Colonic mucosa (tissue), 4 donors: ENCODE data around the gene INAFM1. TPM values are rescaled to one million over a fixed set of nuclear protein-coding genes. Genes with fewer than 3 reads are reported as not detected.

Source experiments
- DNase-seq: peaks from one replicate; pipeline ENCODE4 v3.0.0-alpha.2; 2020
- H3K27ac ChIP-seq: fragments of 200-600 bp; one replicate; pipeline ENCODE4 v1.8.0; 2021
- H3K27me3 ChIP-seq: fragments of 200-600 bp; one replicate; pipeline ENCODE4 v1.8.0; 2021
- H3K36me3 ChIP-seq: fragments of 200-600 bp; one replicate; pipeline ENCODE4 v1.8.0; 2021
- H3K4me1 ChIP-seq: fragments of 200-600 bp; one replicate; pipeline ENCODE4 v1.8.0; 2021; ENCODE audit warnings: mild to moderate bottlenecking
- H3K4me3 ChIP-seq: fragments of 200-600 bp; one replicate; pipeline ENCODE4 v1.8.0; 2021
- H3K9ac ChIP-seq, 2 donors: one replicate each; pipeline ENCODE4 v1.7.0; 2013; ENCODE audit warnings: control low read depth in 2 of 2, low read depth in 2 of 2, low read length in 2 of 2
- H3K9me3 ChIP-seq: fragments of 200-600 bp; one replicate; pipeline ENCODE4 v1.8.0; 2021
- CTCF ChIP-seq: fragments of 200-600 bp; IDR thresholded peaks from one replicate; pipeline ENCODE4 v1.8.0; 2022; ENCODE audit warnings: antibody characterized with exemption, mild to moderate bottlenecking
- intact Hi-C: fragments of 100-400 bp; cut with DNase I; formaldehyde crosslinking; loops from one replicate; pipeline ENCODE4 v1.14.1; 2022
- total RNA-seq, 2 donors: library from RNA; stranded (reverse); fragmentation: NEBNext Ultra II Directional in 1 of 2; extraction: Animal tissue kit (Norgen Biotek cat#: 25700) in 1 of 2; gene quantifications; one replicate each; pipeline ENCODE4 v1.2.1, GENCODE V29; 2021
- donor health status: healthy.
- donor health status: DM: no; HTN: no; CAD: no.
- donor health status: DM: no; HTN: no; CAD: no.

Gene INAFM1
- total RNA-seq, 2 donors from 2014 or later: 12.8 to 19.6 TPM

- Histone ChIP-seq H3K4me3 (no peak overlapping the region), H3K36me3 (no peaks in the 10 kb centered on the region), H3K9me3 (no peaks in the 10 kb centered on the region), H3K9ac (no peak overlapping the region), H3K4me1 (no peaks in the 10 kb centered on the region), H3K27me3 (no peaks in the 10 kb centered on the region), H3K27ac (no peak overlapping the region)
- DNase-seq: no peak
- TF ChIP-seq CTCF: no peak
- intact Hi-C loops: no loop called here
Measured at GRCh38 chr19:47303966-47304365, 29.3 kb downstream of the INAFM1 start.

- Histone ChIP-seq H3K4me3 (no peak overlapping the region), H3K9ac (no peak overlapping the region), H3K27me3 (no peaks in the 10 kb centered on the region), H3K27ac (no peak overlapping the region), H3K4me1 (no peaks in the 10 kb centered on the region), H3K36me3 (no peaks in the 10 kb centered on the region), H3K9me3 (no peaks in the 10 kb centered on the region)
- intact Hi-C loops: no loop called here
- TF ChIP-seq CTCF: peak; percentile 95
- peak; percentile 75 for DNase-seq
Measured at GRCh38 chr19:47305309-47305751, 30.6 kb downstream of the INAFM1 start.

DNA sequence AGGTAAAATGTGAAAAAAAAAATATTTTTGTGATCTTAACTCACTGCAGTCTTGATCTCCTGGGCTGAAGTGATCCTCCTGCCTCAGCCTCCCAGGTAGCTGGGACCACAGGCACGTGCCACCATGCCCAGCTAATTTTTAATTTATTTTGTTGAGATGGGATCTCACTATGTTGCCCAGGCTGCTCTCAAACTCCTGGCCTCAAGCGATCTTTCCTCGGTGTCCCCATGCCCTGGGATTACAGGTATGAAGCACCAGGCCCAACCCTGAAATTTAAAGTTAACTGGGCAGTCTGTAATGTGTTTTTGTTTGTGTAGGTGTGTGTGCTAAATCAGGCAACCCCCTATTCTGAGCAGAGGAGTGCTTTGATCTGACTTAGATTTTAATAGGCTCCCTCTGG is 31.6 kb downstream of the INAFM1 start:
- intact Hi-C loops: no loop called here

GRCh38 chr19:47309038-47309437 is 34.4 kb downstream of the INAFM1 start:
- TF ChIP-seq CTCF: no peak
- no peaks in the 10 kb centered on the region for H3K9me3 ChIP-seq
- intact Hi-C loops: no loop called here
- H3K4me3 ChIP-seq: no peak overlapping the region
- no peaks in the 10 kb centered on the region for H3K4me1 ChIP-seq
- no peak for DNase-seq
- no peak overlapping the region for H3K27ac ChIP-seq
- H3K9ac ChIP-seq: no peak overlapping the region
- H3K36me3 ChIP-seq: no peaks in the 10 kb centered on the region
- H3K27me3 ChIP-seq: no peaks in the 10 kb centered on the region

More for the DNA sequence above, 31.6 kb downstream of the INAFM1 start:
- H3K4me1 ChIP-seq: no peaks in the 10 kb centered on the region
- no peaks in the 10 kb centered on the region for H3K27me3 ChIP-seq
- H3K4me3 ChIP-seq: no peak overlapping the region
- H3K9me3 ChIP-seq: no peaks in the 10 kb centered on the region
- H3K36me3 ChIP-seq: no peaks in the 10 kb centered on the region
- no peak for TF ChIP-seq CTCF
- H3K27ac ChIP-seq: no peak overlapping the region
- peak overlapping the region in 1 of 2 donors; percentile 18 for H3K9ac ChIP-seq
- no peak for DNase-seq

- Histone ChIP-seq H3K36me3 (no peaks in the 10 kb centered on the region), H3K9ac (peak within 1 kb of the TSS; percentile 19 to 56), H3K4me1 (no peaks in the 10 kb centered on the region), H3K9me3 (no peaks in the 10 kb centered on the region), H3K4me3 (peak within 1 kb of the TSS; percentile 9), H3K27me3 (no peaks in the 10 kb centered on the region), H3K27ac (no peak within 1 kb of the TSS)
- DNase-seq: no peak
- intact Hi-C loops: no loop called here
- TF ChIP-seq CTCF: no peak
Measured at GRCh38 chr19:47309608-47310007, 34.9 kb downstream of the INAFM1 start, which contains the start of gene C5AR1. Gene C5AR1, plus strand, starts transcription at chr19:47309861. Its CDS starts 35 bp downstream, at chr19:47309896.
